Measurements from ENCODE around the gene TRIM71. TPM values are rescaled to one million over a fixed set of nuclear protein-coding genes. Genes with fewer than 3 reads are reported as not detected.

Gene TRIM71
- total and polyA plus RNA-seq, 2 of the 13 experiments (the other 11 are each of a cell fraction or from before 2014, with no cell fraction given) = 21.7 to 76.9 TPM

GRCh38 chr3:32840086-32840841 lies 22.5 kb downstream of the TRIM71 start (continued):
- TF ChIP-seq ZBED4 (CRISPR knock-in tag; IDR thresholded peaks at IDR 0.05; ENCODE audit: borderline replicate concordance) (no peak), CTCF (CRISPR knock-in tag; IDR thresholded peaks at IDR 0.05) (no peak), HHEX (CRISPR knock-in tag; IDR thresholded peaks at IDR 0.05) (peak; percentile 53), ATF5 (CRISPR knock-in tag; IDR thresholded peaks at IDR 0.05; ENCODE audit: low read depth) (no peak), HNF4G (IDR thresholded peaks at IDR 0.05; ENCODE audit: borderline replicate concordance, low read depth, low read length) (peak; percentile 86), HNF4G (CRISPR knock-in tag; IDR thresholded peaks at IDR 0.05; ENCODE audit: borderline replicate concordance, low read depth) (peak; percentile 21; the same call in 1 of the 2 replicates), STAT6 (CRISPR knock-in tag; IDR thresholded peaks at IDR 0.05; ENCODE audit: borderline replicate concordance) (no peak), E2F5 (CRISPR knock-in tag; conservative IDR thresholded peaks at IDR 0.05) (no peak), ZBTB20 (CRISPR knock-in tag; IDR thresholded peaks at IDR 0.05; ENCODE audit: borderline replicate concordance, low read depth) (no peak), NCOA1 (CRISPR knock-in tag; IDR thresholded peaks at IDR 0.05) (no peak), SETDB1 (CRISPR knock-in tag; IDR thresholded peaks at IDR 0.05; ENCODE audit: borderline replicate concordance) (no peak), PAF1 (CRISPR knock-in tag; IDR thresholded peaks at IDR 0.05) (0 out of 2 replicates have a peak, but pooled peaks have one; percentile 51), AHR (CRISPR knock-in tag; IDR thresholded peaks at IDR 0.05) (no peak), CBFB (CRISPR knock-in tag; IDR thresholded peaks at IDR 0.05) (no peak), ARNTL (CRISPR knock-in tag; IDR thresholded peaks at IDR 0.05) (no peak; the same call in 1 of the 2 replicates), ZFY (CRISPR knock-in tag; IDR thresholded peaks at IDR 0.05) (no peak), MEIS2 (CRISPR knock-in tag; IDR thresholded peaks at IDR 0.05) (no peak), ZSCAN9 (CRISPR knock-in tag; IDR thresholded peaks at IDR 0.05; ENCODE audit: borderline replicate concordance) (no peak), ZNF556 (CRISPR knock-in tag; IDR thresholded peaks at IDR 0.05; ENCODE audit: borderline replicate concordance) (peak; percentile 50; the same call in 1 of the 2 replicates)

All from HepG2 (cell line).